GM12873 (cell line): ENCODE measurements around the gene ARPIN.

Experiments
- TF ChIP-seq, protein P1 (sequence below): IDR thresholded peaks from 2 replicates; pipeline ENCODE4 v1.5.1; 2012; ENCODE audit warnings: low read depth, mild to moderate bottlenecking, moderate library complexity, low read length, control low read depth; ENCODE audit not compliant: insufficient read depth; ENCODE audit errors: missing control alignments

Gene ARPIN

DNA sequence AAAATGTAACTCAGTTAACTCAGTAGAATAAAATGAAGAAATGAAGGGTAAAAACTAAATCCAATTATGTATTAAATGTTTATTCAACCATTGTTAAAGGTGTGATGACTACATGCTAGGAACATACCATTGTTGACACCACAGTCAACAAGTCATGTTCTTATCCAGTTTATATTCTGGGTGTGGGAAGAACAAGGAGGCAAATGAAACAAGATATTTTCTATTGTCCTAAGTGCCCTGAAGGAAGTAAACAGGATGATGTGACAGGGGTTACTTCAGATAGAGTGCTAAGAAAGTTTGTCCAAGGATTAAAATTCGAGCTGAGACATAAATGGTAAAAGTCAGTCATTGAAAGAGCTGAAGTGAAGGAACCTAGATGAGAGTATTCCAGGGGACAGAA is 32.0 kb downstream of the ARPIN start:
- TF ChIP-seq, protein P1, sequence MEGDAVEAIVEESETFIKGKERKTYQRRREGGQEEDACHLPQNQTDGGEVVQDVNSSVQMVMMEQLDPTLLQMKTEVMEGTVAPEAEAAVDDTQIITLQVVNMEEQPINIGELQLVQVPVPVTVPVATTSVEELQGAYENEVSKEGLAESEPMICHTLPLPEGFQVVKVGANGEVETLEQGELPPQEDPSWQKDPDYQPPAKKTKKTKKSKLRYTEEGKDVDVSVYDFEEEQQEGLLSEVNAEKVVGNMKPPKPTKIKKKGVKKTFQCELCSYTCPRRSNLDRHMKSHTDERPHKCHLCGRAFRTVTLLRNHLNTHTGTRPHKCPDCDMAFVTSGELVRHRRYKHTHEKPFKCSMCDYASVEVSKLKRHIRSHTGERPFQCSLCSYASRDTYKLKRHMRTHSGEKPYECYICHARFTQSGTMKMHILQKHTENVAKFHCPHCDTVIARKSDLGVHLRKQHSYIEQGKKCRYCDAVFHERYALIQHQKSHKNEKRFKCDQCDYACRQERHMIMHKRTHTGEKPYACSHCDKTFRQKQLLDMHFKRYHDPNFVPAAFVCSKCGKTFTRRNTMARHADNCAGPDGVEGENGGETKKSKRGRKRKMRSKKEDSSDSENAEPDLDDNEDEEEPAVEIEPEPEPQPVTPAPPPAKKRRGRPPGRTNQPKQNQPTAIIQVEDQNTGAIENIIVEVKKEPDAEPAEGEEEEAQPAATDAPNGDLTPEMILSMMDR: no peak

DNA sequence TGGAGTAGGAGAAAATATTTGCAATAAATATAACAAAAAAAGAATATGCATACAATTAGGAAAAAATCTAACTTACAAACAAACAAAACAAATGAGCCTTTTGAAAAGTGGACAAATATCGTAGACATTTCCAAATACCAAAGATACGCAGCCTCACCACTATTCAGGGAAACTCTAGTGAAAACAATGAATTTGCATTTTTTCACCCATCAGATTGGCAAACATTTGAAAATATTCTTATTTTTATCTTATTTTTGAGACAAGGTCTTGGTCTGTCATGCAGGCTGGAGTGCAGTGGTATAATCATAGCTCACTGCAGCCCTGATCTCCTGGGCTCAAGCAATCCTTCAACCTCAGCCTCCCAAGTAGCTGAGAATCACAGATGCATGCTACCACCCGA is 34.4 kb downstream of the ARPIN start:
- TF ChIP-seq, protein P1: no peak

DNA sequence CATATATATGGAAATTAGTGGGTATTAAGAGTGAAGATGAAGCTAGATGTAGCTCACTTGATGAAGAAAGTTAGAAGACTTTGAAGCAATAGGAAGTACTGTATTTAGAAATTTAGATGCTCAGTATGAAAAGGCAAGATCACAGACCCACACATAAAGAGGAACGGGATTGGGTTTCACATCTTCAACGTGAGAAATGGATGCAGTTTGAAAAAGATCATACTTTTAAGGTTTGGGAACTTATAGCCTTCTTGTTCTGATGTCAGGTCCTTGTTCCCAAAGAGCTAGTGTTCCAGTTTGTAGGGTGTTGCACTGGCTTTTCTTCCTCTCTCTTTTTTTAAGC is 35.7 kb downstream of the ARPIN start:
- TF ChIP-seq, protein P1: no peak

DNA sequence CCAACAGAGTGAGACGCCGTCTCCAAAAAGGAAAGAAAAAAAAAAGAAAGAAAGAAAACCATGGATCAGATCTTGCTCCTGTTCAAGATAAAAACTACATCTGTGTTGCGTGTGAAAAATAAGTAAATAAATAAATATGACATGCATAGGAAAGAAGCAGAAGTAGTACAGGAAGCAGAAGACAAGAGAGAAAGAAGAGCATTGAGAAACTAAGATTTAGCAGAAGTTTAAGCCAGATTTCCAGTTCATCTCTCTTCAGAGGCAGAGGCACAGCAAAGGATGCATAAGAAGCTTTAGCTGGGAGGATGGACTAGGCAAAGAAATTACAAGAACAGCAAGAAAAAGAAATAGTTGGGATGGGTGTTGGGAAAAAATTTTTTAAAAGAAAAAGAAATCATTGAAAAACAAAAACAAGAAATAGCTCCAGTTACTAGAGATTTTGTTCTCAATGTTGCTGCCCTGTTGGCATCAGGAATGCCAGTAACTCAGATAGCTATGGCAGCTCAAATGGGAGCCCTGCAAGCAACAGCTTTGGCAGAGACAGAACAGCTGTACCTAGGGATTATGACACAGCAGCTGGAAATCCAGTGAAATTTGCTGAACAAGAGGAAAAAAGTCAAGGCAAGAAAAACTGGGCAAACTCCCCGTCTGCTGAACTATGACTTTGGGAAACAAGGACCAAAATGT is 36.2 kb downstream of the ARPIN start:
- TF ChIP-seq, protein P1: no peak

DNA sequence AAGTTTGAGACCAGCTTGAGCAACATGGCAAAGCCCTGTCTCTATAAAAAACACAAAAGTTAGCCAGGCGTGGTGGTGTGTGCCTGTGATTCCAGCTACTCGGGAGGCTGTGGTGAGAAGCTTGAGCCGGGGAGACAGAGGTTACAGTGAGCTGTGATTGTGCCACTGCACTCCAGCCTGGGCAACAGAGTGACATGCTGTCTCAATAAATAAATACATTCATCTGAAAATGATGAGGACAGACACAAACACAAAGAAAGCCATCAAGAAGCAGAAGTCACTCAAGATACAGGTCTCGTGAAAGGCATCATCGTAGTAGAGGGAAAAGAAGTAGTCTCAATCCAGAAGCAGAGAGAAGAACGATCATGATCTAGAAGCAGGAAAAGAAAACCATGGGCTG is 37.0 kb downstream of the ARPIN start:
- TF ChIP-seq, protein P1: no peak

DNA sequence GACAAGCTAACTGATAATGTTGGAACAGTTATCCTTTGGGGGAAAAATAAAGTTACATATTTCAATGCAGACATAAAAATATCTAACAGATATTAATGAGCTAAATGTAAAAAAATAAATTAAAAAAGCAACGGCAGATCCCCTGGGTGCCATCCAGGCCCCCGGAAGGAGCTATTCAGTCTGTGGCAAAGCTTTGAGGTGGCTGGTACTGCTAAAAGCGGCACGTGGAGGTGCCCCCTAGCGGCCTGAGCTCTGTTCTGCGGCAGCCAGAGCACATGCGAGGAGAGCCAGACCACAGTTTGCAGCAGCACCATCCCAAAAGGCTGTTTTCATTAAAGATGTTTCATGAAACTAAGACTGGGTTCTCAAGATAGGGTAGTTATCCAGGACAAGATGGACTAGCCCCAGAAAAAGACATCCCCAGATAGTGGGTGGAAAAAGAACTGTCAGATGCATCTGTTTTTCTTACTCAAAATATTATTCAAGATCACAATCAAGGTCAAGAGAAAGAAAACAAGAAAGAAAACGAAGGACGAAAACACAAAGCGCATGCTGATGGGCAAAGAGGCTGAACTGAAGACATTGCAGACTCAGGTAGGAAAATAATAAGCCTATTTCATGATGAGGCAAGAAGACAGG is 37.7 kb downstream of the ARPIN start:
- TF ChIP-seq, protein P1: peak; percentile 95

DNA sequence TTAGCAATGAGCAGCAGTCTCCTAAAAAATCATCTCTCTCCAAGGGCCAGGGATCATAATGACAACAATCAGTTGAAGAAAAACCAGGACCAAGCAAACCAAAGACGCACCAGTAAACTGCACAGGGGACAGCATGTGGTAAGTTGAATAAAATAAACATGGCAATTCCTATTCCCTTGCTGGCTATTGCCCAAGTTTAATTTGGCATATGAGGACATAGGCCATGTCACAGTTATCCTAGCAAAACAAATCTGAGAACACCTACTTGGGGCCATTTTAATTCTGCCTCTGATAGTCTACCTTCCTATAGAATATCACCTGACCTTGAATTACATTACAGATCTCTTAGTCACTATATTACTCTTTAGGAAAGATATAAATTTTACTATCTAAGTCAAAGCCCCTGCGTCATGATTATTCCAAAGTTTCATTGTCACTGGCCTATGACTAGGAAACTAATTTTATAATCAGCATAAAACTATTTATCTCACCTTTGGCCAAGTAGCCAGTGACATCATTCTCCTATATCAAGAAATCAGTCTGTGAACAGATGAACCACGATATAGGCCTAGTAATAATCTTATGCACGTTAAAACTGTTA is 42.0 kb downstream of the ARPIN start:
- TF ChIP-seq, protein P1: no peak
